Frontal cortex (tissue), 4 donors: ENCODE measurements around the gene GNG7. TPM values are rescaled to one million over a fixed set of nuclear protein-coding genes. Genes with fewer than 3 reads are reported as not detected.
"Not testable (repeated sequence)": the region's sequence is repeated elsewhere in the genome, so short reads cannot be mapped to it uniquely, and the experiment has no call there.

ENCODE experiments used
- DNase-seq, 2 donors: peaks; one replicate each; pipeline ENCODE4 v3.0.0; 2012; ENCODE audit warnings: low spot score in 2 of 2
- FAIRE-seq: peaks from 2 replicates; lab custom pipeline; 2012; peaks lifted over from hg19 to GRCh38; lab: Jason Lieb, UNC
- total RNA-seq: library from RNA; depleted of rRNA; stranded (reverse); fragments of >200 nt; gene quantifications from one replicate; pipeline ENCODE4 v1.2.3, GENCODE V29; 2014
- donor health status: control.
- donor health status: control.
- donor health status: control.

GNG7 gene
- total RNA-seq, 1 donor from 2014 or later, result 7.7 TPM

DNA sequence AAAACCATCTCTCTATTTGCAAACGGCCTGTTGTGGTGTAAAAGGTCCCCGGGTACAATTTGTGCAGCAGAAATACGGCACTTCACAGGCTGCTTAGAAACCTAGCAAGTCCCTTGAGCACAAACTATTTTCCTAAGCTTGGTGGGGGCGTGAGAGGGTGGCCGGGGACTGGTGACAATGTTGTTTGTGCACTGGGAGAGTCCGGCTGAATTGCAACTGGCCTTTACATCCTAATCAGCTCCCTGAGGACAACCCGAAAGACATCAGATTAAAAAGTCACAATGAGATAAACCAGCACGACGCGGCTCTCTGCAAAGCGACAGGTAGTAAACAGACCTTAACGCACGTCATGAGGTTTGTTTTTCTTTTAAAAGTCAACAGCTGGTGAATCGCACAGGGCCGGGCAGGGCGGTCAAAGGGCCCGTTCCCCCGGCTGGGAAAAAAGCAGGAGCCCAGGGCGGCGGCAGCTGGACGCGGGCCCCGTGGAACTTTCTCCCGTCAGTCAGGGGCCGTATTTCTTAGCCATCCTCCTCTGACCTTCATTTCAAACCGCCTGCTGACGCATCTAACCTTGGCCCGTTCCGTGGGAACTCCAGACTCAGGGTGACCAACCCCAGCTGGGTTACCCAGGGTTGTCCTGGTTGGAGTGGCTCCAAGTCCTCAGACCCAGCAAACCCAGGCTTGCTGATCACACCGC lies 114.3 kb downstream of the GNG7 start:
- FAIRE-seq (no peak), DNase-seq (peak in 1 of 2 donors; percentile 62)

DNA sequence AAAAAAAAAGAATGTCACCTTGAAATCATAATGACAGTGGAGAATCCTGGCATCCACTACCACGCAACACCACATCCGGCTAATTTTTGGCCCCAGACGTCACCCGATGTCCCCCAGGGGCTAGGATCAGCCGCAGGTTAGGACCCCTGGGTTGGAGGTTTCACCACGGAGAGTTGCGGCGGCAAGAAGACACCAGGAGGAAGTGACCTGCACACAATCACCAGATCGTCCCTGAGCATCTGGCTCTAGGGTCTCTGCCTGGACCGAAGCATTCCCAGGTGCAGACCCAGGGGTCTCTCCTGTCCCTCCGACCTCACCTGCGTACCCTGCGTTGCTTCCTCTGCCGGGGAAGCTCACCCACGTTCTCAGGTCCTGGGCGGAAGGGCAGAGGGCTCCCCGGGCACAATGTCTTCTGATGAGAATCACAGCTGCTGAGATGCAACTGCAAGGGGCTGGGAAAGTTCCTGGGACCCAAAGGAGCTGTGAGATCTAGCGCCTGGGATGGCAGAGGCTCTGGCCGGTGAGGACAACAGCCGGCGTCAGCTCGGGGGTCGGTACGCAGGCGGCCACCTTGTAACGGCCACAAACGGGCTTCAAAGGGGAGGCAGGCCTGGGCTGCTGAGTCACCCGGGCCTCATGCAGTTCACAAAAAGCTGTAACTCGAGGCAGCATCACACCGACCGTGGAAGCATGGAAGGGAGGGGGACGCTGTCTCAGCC lies 115.3 kb downstream of the GNG7 start:
- FAIRE-seq (no peak), DNase-seq (no peak)

DNA sequence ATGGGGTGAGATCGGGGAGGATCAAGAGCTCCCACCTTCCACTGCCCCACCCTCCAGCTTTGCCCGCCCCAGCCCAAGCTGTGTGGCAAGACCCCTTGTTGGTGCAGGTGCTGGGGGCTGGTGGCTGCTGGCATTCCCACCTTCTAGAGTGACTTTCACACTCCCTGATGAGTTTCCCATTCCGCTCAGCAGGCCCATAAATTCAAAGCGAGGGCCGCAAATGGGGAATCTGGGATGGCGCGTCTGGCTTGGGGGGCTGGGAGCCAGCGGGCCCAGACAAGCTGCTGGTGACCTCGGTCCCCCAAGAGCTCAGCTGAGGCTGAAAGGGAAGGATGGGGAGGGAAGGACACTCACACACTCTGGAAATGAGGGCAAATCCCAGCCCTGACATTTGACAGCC lies 116.3 kb downstream of the GNG7 start:
- FAIRE-seq (no peak), DNase-seq (no peak)

DNA sequence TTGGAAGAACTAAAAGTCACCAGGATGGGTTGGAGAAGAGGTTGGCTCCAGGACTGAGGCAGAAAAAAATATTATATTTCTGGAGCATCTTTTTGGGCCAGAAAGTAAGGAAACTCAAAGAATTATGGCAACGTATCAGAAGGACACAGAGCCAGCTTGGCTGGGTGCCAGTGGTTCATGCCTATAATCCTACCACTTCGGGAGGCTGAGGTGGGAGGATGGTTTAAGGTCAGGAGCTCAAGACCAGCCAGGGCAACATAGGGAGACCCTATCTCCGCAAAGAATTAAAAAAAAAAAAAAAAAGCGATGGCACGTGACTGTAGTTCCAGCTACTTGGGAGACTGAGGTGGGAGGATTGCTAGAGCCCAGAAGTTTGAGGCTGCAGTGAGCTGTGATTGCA lies 118.5 kb downstream of the GNG7 start:
- FAIRE-seq (no peak), DNase-seq (no peak)

DNA sequence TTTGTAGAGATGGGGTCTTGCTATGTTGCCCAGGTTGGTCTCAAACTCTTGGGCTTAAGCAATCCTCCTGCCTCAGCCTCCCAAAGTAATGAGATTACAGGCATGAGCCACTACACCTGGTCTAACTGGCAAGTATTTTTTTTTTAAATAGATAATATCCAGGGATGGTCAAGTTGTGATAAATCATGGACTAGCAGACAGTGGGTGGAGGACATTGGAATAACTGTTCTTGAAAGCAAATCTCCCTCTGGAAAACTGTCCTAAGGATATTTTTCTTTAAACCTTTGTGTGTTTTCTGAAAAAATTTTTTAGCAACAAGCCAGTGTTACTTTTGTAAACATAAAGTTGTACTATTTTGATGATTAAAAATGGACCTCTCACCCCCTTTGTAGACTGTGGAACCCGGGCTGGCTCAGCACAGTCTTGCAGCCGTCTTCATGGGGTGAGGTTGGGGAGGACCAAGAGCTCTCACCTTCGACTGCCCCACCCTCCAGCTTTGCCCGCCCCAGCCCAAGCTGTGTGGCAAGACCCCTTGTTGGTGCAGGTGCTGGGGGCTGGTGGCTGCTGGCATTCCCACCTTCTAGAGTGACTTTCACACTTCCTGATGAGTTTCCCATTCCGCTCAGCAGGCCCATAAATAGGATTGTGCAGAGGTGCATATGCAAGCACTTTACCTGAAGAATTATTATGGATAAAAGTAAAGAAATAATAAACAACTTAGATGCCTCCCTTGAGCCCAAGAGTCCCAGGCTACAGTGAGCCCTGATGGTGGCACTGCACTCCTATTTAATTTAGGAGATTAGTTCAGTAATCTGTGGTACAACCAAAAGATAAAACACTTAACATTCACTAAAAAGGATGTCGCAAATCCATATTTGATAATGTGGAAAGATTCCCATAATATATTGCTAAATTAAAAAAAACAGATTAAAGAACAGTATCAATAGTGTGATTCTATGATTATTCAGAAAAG lies 119.2 kb downstream of the GNG7 start:
- FAIRE-seq, result no peak

DNA sequence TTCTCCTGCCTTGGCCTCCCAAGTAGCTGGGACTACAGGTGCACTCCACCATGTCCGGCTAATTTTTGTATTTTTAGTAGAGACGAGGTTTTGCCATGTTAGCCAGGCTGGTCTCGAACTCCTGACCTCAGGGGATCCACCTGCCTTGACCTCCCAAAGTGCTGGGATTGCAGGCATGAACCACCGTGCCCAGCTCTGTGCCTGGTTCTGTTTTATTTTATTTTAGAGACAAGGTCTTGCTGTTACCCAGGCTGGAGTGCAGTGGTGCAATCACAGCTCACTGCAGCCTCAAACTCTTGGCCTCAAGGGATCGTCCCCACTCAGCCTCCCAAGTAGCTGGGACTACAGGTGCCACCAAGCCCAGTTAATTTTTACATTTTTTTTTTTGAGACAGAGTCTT lies 122.1 kb downstream of the GNG7 start:
- FAIRE-seq, DNase-seq: not testable (repeated sequence)

More for the DNA sequence above, 119.2 kb downstream of the GNG7 start:
- no peak for DNase-seq

DNA sequence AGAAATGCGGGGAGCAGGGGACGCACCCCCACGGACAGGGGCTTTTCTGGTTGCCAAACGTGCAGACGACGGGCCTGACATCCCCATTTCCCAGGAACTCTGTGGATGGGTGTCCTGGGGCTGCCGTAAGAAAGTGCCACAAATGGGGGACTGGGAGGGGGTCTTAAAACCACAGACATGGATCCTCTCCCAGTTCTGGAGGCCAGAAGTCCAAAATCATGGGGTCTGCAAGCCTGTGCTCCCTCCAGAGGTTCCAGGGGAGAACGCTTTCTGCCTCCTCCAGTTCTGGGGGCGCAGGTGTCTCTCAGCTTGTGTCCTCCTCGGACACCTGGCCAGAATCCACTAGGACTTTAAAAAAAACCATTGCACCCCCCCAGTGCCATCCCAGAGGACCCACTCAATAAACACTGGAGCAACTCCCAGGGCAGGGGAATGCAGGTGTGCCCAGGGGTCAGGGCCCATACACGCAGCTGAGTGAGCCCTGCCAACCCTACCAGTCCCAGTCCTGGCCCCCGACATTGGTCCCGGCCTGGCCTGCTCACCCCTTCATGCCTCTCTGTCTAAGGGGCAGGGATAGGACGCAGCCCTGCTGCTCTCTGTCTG lies 122.7 kb downstream of the GNG7 start:
- no peak for FAIRE-seq
- no peak for DNase-seq

DNA sequence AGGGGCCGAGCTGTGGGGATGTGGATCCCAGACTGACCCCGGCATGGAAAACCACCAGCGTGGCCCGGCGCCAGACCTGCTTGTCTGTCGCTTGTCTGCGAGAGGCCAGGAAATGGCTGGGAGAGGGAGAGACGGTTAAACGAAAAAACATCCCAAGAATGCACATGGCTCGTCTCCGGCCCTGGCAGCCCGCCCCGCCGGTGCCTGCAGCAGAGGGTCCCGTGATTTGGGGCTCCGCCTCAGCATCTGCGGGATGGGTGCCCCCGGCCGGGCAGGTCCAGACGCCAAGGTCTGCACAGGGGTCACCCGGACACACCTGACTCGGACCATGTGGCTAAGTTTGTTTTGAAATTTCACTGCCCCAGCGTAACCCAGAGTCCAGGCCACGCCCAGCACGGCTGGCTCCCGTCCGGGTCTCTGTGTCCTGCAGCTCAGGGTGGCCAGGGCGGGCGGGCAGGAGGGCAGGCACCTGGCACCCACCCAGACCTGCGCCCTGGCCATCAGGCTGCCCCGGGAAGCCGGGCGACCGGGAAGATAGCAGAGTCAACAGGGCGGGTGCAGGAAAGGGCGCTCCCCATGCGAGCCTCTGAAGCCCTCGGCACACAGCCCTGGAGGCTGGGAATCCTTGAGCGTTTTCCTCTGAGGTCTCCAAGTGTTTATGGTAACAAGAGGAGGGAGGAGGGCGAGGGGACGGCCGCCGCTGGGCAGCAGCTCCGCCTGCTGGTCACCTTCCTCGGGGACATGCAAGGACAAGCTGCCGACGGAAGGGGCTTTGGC lies 123.4 kb downstream of the GNG7 start:
- DNase-seq (peak; percentile 84 to 85), FAIRE-seq (no peak)

DNA sequence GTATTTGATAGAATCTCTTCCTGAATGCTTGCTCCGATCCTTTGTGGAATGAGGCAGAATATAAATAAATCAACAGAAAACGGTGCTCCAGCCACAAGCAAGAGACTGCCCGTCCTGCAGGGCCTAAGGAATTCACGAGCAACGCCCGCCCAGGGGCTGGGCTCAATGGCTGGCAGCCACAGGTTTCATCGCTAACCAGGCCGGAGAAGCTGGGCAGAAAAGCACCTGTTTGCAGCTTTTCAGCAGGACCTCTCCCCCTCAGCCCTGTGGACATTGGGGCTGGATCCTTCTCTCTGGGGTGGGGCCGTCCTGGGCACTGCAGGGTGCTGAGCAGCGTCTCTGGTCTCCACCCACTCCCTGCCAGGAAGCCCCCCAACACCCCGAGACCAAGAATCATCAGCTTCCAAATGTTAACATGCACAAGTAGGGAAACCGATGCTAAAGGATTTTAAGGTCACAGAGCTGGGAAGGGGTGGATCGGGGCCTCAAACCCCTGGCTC lies 124.1 kb downstream of the GNG7 start:
- DNase-seq (no peak), FAIRE-seq (no peak)

DNA sequence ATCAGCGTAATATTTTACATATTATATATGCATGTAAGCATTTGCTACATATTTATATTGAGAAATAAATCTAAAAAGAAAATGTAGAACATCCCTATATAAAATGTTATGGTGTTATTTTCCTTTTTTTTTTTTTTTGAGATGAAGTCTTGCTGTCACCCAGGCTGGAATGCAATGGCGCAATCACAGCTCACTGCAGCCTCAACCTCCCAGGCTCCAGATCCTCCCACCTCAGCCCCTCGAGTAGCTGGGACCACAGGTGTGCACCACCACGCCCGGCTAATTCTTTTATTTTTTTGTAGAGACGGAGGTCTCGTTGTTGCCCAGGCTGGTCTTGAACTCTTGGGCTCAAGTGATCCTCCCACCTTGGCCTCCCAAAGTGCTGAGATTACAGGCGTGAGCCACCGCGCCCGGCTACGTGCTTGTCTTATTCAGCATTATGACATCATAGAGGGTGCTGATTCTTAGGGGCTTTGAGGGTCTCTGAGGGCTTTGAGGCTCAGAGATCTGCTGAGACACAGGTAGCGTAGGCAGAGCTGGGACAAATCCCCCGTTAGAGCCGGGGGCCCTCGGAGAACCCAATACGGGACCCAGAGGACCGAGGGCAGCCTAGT lies 124.7 kb downstream of the GNG7 start:
- no peak for FAIRE-seq
- no peak for DNase-seq

DNA sequence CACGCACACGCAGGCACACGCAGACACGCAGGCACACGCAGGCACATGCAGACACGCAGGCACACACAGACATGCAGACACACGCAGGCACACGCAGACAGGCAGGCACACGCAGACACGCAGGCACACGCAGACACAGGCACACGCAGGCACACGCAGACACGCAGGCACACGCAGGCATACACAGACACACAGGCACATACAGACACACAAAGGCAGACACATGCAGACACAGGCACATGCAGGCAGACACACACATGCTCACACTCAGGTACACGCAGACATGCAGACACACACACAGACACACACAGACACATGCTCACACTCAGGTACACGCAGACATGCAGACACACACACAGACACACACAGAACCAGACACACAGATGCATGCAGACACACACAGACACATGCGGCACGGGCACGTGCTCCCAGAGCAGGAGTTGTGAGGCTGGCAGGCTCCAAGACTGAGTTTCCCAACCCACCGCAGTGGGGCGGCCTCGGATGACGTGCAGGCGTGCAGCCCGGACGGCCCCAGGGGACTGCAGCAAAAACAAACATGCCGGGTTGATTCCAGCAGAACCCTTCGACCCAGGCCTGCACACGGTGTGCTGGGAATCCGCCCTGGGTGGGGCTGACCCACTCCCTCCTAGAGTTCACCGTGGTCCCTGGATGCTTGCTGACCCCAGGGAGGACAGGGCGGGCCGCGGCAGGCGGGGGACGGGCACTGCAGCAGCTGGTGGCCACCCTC lies 126.6 kb downstream of the GNG7 start:
- DNase-seq (peak in 1 of 2 donors; percentile 69), FAIRE-seq (no peak)

DNA sequence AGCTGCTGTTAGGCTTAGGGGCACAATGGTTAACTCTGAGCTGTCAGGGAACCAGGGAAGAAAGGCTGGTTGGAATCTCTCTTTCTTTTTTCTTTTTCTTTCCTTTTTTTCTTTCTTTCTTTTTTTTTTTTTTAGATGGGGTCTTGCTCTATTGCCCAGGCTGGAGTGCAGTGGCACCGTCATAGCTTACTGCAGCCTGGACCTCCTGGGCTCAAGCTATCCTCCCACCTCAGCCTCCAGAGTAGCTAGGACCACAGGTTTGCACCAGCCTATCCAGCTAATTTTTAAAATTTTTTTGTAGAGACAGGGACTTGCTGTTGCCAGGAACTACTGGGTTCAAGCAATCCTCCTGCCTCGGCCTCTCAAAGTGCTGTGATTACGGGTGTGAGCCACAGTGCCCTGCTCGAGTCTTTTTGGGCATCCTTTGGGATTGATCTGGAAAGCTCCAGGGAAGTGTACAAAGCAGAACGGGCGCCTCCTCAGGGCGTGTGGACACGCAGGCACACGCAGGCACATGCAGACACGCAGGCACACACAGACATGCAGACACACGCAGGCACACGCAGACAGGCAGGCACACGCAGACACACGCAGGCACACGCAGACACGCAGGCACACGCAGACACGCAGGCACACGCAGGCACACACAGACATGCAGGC lies 127.4 kb downstream of the GNG7 start:
- DNase-seq (no peak), FAIRE-seq (no peak)

DNA sequence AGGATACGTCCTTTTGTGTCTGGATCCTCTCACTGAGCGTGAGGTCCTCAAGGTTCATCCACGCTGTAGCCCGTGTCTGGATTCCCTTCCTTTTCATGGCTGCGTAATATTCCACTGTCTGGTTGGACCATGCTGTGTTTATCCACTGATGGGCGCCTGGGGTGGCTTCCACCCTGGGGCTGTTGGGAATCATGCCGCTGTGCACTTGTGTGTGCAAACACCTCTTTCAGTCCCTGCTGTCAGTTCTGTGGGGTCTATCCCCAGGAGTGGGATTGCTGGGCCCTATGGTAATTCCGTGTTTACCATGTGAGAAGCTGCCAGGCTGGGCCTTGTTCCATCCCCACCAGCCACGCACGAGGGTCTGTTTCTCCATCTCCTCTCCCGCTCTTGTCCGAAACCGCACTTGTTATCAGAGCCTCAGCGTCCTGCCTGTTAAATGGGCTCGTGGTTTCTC lies 128.0 kb downstream of the GNG7 start:
- DNase-seq (no peak), FAIRE-seq (no peak)

DNA sequence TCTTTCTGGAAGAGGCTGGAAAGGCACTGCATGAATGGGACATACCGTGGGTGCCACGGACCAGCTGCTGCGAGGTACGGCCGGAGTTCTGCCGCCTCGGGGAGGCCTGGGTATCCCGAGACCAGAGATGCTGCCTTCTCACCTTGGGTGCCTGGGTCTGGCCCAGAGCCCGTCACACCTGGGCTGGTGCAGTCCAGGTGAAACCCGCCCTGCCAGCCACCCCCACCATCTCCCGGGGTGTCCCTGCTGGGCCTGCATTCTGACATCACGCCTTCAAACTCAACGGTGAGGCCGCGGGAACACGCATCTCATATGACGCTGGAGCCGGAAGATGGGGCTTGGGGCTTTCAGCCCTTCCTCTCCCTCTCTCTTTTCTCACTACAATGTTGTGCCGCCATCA lies 128.6 kb downstream of the GNG7 start:
- FAIRE-seq (no peak), DNase-seq (no peak)

DNA sequence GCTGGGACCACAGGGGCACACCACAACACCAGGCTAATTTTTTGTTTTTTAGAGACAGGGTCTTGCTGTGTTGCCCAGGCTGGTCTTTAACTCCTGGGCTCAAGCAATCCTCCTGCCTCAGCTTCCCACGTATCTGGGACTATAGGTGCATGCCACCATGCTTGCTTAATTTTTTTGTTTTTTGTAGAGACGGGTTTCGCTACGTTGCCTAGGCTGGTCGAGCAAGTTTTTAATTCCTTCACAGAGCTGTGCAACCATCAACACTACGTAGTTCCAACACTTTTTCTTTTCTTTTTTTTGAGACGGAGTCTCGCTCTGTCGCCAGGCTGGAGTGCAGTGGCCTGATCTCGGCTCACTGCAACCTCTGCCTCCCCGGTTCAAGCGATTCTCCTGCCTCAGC lies 130.3 kb downstream of the GNG7 start:
- not testable (repeated sequence) for FAIRE-seq, DNase-seq

DNA sequence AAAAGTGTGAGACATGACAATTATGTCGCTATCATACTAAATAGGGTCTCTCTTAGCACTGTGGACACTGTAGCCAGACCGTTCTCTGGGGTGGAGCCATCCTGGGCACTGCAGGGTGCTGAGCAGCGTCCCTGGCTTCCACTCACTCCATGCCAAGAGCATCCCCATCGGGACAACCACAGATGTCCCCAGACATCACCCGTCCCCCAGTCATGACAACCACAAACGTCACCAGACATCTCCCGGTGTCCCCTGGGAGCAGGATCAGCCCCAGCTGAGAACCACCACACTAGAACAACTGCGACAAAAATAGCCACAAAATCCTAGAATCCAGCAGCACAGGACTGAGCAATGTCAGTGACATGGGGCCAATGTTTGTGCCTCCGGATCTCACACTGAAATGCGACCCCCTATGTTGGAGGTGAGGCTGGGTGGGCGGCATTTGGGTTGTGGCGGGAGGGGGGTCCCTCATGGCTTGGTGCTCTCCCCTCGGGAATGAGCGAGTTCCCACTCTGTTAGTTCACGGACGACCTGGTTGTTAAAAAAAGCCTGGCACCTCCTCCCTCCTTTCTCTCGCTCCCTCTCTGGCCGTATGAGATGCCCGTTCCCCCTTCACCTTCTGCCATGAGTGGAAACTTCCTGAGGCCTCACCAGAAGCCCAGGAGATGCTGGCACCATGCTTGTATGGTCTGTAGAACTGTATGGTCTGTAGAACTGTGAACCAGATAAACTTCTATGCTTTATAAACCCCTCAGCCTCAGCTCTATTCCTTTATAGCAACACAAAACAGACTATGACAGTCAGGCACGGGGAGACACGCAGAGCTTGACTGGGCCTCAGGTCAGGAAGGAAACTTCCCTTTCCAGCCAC lies 132.7 kb downstream of the GNG7 start:
- DNase-seq, result no peak

More for the DNA sequence above, 132.7 kb downstream of the GNG7 start:
- no peak for FAIRE-seq
